Testis (tissue), 2 donors: Measurements from ENCODE around the gene RNF217.

Experiments used
- CTCF ChIP-seq, 3 experiments: fragments of 450-650 bp in 2 of 3; fragments of 200-600 bp in 1 of 3; sonication (generic) in 1 of 3; IDR thresholded peaks; one replicate each; pipeline ENCODE4 v1.5.1; 2016 to 2019; ENCODE audit warnings: antibody characterized with exemption in 3 of 3, mild to moderate bottlenecking in 2 of 3, moderate library complexity in 1 of 3
- POLR2A ChIP-seq: fragments of 450-650 bp; IDR thresholded peaks from one replicate; pipeline ENCODE4 v1.6.1; 2017; ENCODE audit warnings: antibody characterized with exemption, mild to moderate bottlenecking, moderate library complexity

- TF ChIP-seq CTCF (IDR thresholded peaks at IDR 0.05): no peak
- no peak for TF ChIP-seq POLR2A
Measured at GRCh38 chr6:124963831-124964763, 1.9 kb downstream of the RNF217 start.
